GM18907 (cell line): ENCODE results near the gene FAM204A.

Source experiments
- ATAC-seq: cut with Tn5 transposase; IDR thresholded peaks from one replicate; pipeline ENCODE4 v1.9.1; 2021; ENCODE audit warnings: mild to moderate bottlenecking, moderate library complexity; ENCODE audit not compliant: unreplicated experiment

The FAM204A gene

GRCh38 chr10:118341791-118342637 lies at the start of gene FAM204A:
Gene FAM204A (minus strand): TSS chr10:118342324. CDS start chr10:118336415, 5,909 bp downstream.
- ATAC-seq = peak; percentile 100

GRCh38 chr10:118383699-118384098 lies 41.6 kb upstream of the FAM204A start:
- ATAC-seq = no peak

GRCh38 chr10:118383063-118383689 lies 41.1 kb upstream of the FAM204A start:
- ATAC-seq = no peak

DNA sequence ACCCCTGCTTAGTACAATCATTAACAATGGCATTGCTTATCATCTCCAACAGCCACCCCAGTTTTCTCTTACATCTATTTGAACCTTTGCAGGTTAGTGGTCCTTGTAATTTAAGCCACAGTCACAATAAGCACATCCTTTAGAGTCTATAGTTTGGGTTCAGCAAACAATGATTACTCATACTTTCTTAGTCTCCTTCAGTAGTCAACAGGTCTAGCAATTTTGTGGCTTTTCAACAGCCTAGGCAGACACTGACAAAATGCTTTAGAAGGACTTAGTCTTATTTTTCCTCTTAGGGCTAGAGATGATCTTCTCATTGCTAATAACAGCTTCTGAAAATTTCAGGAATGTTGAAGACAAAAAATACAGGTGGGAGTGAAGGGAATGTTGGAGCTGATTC lies 32.3 kb upstream of the FAM204A start:
- no peak for ATAC-seq

GRCh38 chr10:118373786-118374185 lies 31.7 kb upstream of the FAM204A start:
- no peak for ATAC-seq

- ATAC-seq = no peak
Measured at GRCh38 chr10:118370499-118370898, 28.4 kb upstream of the FAM204A start.

GRCh38 chr10:118369641-118370205 lies 27.6 kb upstream of the FAM204A start:
- ATAC-seq = no peak

- no peak for ATAC-seq
Measured at GRCh38 chr10:118365702-118366101, 23.6 kb upstream of the FAM204A start.

DNA sequence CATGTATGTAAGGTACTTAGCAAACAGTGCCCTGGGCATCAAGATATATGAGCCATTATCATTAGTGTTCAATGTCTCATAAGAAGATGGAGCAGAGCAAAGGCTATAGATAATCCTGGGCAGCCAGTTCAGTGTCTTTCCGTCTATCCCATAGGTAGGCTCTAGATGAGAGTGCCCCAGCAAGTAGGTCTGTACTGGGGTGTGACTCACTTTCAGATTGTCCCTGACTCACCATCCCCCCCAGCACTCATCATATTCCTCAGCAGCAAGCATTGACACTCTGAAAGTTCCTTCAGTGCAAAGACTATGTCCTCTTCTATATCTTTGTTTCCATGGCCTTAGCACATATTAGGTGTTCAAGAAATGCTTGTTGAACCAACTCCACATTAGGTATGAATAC lies 20.0 kb upstream of the FAM204A start:
- ATAC-seq = no peak

DNA sequence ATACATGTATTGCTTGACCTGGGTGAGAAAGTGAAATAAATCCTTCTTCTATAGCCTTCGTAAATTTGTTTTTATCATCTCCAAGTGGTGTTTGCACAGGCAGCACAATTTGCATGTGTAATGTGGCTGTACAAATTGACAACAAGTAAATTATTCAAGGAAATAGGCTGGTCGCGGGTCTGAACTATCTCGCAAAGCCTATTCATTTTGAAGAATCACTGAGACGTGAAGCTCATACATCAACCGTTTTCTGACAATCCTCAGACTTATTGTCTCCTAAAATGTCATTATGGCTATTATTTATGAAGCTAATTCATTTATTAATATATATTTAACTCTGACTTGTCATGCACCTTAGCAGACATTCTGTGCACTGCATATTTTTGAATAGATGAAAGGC lies 16.2 kb upstream of the FAM204A start:
- ATAC-seq = no peak

DNA sequence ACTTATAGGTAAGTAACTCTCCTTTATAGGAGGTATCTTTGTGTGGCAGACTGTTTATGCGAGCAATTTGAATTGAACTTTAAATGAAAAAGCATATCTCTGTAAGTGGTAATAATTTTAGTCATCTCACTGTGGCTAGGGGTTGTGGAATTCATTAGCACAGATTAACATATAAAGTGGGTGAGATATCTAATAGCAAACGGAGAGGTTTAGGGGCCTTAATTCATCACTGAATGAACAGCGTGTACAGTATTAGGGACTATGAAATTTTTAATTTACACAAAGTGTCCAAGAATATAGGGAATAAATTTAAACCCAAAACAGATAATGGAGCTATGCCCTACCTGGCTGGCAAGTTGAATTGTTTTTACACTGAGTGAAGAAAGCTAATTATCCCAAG lies 15.7 kb upstream of the FAM204A start:
- no peak for ATAC-seq

DNA sequence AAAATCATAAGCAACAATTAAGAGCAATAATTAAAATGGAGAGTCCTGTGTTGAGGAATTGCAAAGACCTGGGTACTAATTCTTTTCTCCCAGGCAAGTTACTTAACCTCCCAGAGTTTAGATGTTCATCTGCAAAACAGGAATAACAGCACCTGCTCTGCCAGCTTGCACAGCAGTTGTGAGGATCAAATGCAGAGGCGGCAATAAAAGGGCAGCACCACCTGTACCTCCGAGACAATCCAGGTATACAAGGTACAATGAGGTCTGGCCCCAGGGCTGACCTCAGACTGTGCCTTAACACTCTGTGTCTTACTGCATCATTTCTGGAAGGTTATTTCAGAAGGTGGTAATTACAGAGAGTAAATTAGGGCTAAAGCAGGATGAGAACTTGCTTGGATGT lies 14.5 kb upstream of the FAM204A start:
- no peak for ATAC-seq

- no peak for ATAC-seq
Measured at GRCh38 chr10:118355234-118355633, 13.1 kb upstream of the FAM204A start.

DNA sequence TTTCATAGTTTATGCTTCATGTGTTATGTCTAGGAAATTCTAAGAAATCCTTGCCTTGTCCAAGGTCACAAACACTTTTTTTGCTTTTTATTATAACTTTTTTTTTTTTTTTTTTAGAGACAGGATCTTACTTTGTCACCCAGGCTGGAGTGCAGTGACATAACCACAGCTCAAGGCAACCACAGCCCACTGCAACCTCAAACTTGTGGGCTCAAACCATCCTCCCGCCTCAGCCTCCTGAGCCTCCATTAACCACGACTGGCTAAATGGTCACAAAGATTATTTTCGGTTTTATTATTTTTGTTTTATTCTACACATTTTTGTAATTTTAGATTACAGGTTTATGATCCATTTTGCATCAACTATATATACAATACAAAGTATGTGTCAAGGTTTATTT lies 7.1 kb upstream of the FAM204A start:
- ATAC-seq = no peak

DNA sequence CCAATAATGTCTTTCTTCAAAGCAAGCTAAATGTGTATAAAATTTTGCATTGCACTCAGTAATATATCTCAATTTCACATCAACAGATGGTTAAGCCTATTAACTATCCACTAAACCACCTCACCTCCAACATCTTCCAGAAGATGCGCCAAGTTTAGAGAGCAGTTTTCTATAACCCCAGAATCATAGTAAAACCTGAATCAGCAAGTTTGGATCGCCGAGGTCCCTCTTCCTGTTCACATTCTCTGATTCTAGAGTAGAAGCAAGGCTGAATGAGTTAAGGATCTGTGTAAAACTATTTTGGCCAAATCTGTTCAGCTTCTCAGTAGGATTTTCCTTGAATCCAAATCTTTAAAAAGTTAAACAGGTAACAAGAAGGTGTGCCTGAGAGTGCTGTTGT lies 1.4 kb upstream of the FAM204A start:
- ATAC-seq = no peak

- ATAC-seq = no peak
Measured at GRCh38 chr10:118343115-118343514, 991 bp upstream of the FAM204A start.

GRCh38 chr10:118342638-118343020 lies 505 bp upstream of the FAM204A start:
- peak; percentile 6 for ATAC-seq

DNA sequence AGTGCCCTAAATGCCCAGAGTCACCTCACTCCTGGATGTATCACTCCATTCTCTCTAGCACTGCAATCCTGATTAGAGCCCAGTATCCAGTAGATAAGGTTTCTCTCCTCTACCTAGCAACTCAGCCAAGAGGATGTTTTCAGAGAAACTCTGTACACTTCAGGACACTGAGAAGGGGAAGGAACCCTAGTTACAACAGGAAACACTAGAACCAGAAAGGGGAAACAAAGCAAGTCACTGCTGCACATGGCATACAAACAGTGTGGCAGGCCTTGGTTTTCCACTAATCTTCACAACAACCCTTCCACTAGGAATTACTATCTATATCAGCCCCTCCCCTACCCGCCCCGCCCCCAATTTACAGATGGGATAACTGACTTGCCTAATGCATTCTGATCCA lies 1.6 kb downstream of the FAM204A start:
- ATAC-seq = no peak

GRCh38 chr10:118339111-118339510 lies 3.0 kb downstream of the FAM204A start:
- ATAC-seq = no peak

- ATAC-seq = no peak
Measured at GRCh38 chr10:118337356-118337755, 4.8 kb downstream of the FAM204A start.

- ATAC-seq = no peak
Measured at GRCh38 chr10:118333871-118334270, 8.3 kb downstream of the FAM204A start.
